GM12801 (cell line): ENCODE results near the gene ALKBH1.

ENCODE experiments used
- TF ChIP-seq, protein P1 (sequence below): IDR thresholded peaks from one replicate; pipeline ENCODE4 v1.5.1; 2011; ENCODE audit warnings: control low read depth; ENCODE audit not compliant: insufficient read length; ENCODE audit errors: extremely low read depth

The ALKBH1 gene

DNA sequence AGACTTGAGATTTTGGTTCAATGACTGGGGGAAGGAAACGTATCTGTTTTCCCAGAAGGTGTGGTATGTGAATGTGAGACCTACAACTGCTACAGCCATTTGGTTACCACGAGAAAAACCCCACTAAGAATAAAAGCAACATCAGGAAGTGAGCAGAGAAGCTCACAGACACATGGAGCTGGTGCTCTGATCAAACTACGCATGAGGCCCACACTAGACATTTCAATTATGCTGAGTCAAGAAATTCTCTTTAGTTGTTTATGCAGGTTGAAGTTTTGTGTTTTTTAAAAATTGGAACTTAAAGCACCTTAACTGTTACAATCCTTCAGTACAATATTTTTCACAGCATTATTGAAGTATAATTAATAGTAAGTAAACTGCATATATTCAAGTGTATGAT is 82.5 kb downstream of the ALKBH1 start:
- TF ChIP-seq, protein P1, sequence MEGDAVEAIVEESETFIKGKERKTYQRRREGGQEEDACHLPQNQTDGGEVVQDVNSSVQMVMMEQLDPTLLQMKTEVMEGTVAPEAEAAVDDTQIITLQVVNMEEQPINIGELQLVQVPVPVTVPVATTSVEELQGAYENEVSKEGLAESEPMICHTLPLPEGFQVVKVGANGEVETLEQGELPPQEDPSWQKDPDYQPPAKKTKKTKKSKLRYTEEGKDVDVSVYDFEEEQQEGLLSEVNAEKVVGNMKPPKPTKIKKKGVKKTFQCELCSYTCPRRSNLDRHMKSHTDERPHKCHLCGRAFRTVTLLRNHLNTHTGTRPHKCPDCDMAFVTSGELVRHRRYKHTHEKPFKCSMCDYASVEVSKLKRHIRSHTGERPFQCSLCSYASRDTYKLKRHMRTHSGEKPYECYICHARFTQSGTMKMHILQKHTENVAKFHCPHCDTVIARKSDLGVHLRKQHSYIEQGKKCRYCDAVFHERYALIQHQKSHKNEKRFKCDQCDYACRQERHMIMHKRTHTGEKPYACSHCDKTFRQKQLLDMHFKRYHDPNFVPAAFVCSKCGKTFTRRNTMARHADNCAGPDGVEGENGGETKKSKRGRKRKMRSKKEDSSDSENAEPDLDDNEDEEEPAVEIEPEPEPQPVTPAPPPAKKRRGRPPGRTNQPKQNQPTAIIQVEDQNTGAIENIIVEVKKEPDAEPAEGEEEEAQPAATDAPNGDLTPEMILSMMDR: no peak

DNA sequence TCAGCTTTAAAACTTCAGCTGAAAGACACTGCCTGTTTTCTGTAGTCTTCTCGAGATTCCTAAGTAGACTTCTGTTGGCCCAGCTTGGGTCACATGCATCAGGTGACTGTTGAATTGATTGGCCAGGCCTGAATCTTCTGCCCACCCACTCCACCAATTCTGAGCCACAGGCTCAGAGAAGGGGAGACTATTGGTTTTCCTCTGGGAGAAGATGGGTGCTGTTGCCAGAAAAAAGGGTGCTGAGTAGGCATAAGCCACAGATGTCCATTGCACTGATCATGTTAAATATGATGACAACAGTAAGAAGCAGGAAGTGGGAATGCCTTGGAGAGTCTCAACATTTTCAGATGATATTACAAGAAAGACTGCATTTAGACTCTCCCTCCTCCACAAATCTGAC is 84.6 kb downstream of the ALKBH1 start:
- TF ChIP-seq, protein P1: no peak
